HG03571 (cell line): ENCODE results near the gene NME9.

Source experiments
- ATAC-seq: cut with Tn5 transposase; IDR thresholded peaks from one replicate; pipeline ENCODE4 v1.9.1; 2021; ENCODE audit not compliant: unreplicated experiment

NME9 gene

GRCh38 chr3:138362538-138362937 lies 32.9 kb upstream of the NME9 start:
- no peak for ATAC-seq

GRCh38 chr3:138361561-138361971 lies 31.9 kb upstream of the NME9 start:
- no peak for ATAC-seq

GRCh38 chr3:138360869-138361525 lies 31.3 kb upstream of the NME9 start:
- ATAC-seq, result no peak

GRCh38 chr3:138359919-138360868 lies 30.5 kb upstream of the NME9 start:
- ATAC-seq, result no peak

- no peak for ATAC-seq
These were observed 29.7 kb upstream of the NME9 start for GRCh38 chr3:138359148-138359918.

GRCh38 chr3:138356730-138357405 lies 27.2 kb upstream of the NME9 start:
- ATAC-seq, result no peak

- no peak for ATAC-seq
These were observed 25.4 kb upstream of the NME9 start for GRCh38 chr3:138355071-138355470.

GRCh38 chr3:138354376-138354775 lies 24.7 kb upstream of the NME9 start:
- ATAC-seq, result no peak

GRCh38 chr3:138351916-138352550 lies 22.4 kb upstream of the NME9 start:
- ATAC-seq, result no peak

GRCh38 chr3:138351151-138351550 lies 21.5 kb upstream of the NME9 start:
- no peak for ATAC-seq

- no peak for ATAC-seq
These were observed 20.4 kb upstream of the NME9 start for GRCh38 chr3:138349926-138350665.

- no peak for ATAC-seq
These were observed 19.4 kb upstream of the NME9 start for GRCh38 chr3:138348754-138349739.

GRCh38 chr3:138347960-138348753 lies 18.5 kb upstream of the NME9 start, which contains the start of gene MRAS:
TSS of gene MRAS (plus strand) at chr3:138348579. CDS start at chr3:138372884, 24,305 bp downstream.
- no peak for ATAC-seq

- no peak for ATAC-seq
These were observed 15.1 kb upstream of the NME9 start for GRCh38 chr3:138344754-138345153.

- no peak for ATAC-seq
These were observed 10.9 kb upstream of the NME9 start for GRCh38 chr3:138340511-138340910.

GRCh38 chr3:138338811-138339210 lies 9.2 kb upstream of the NME9 start:
- ATAC-seq, result no peak

GRCh38 chr3:138338244-138338643 lies 8.6 kb upstream of the NME9 start:
- no peak for ATAC-seq
